HepG2 (cell line): ENCODE results near the gene GPC3. TPM values are rescaled to one million over a fixed set of nuclear protein-coding genes. Genes with fewer than 3 reads are reported as not detected.

Experiments used
- ATAC-seq: fragments of 200-7000 bp; cut with Tn5 transposase; 3 replicates; pipeline ENCODE4 v1.9.1; 2020; ENCODE audit warnings: mild to moderate bottlenecking, moderate library complexity
- BruUV-seq: library from RNA; stranded (reverse); fragments of 400-500 nt; replicated peaks from 2 replicates; lab custom pipeline; 2021; lab: Mats Ljungman, UMichigan
- CTCF ChIA-PET: fragments of 300-600 bp; formaldehyde crosslinking; extraction: SDS; loops from one replicate; lab custom pipeline; 2021; ENCODE audit warnings: low total read pairs, inconsistent platforms, low intra/inter-chr PET ratio; lab: Yijun Ruan, JAX
- POLR2A ChIA-PET: fragments of 350-600 bp; sonication (Branson Sonifier 250); formaldehyde crosslinking; loops from one replicate; lab custom pipeline; 2020; ENCODE audit warnings: antibody characterized with exemption, inconsistent platforms; lab: Yijun Ruan, JAX
- DNase-seq: peaks from one replicate; pipeline ENCODE4 v3.0.0-alpha.2; 2015; ENCODE audit warnings: low spot score
- FAIRE-seq: peaks from 3 replicates; lab custom pipeline; 2011; peaks lifted over from hg19 to GRCh38; lab: Jason Lieb, UNC
- H2AFZ ChIP-seq: one replicate; pipeline ENCODE4 v1.6.1; 2011; ENCODE audit warnings: low read length, inconsistent platforms
- H3K27ac ChIP-seq: fragments of 300-600 bp; 3 replicates; pipeline ENCODE4 v1.8.0; 2011; ENCODE audit warnings: mixed run types, mild to moderate bottlenecking, mixed read lengths, low read length, inconsistent platforms; ENCODE audit not compliant: insufficient read depth; ENCODE audit errors: extremely low read length
- H3K27me3 ChIP-seq, 2 experiments: fragments of 200-600 bp in 1 of 2; 2 replicates in 1 of 2; 3 replicates in 1 of 2; pipeline versions ENCODE4 v1.6.0 to v1.8.0; 2011; ENCODE audit warnings: low read length in 2 of 2, mild to moderate bottlenecking in 2 of 2, moderate library complexity in 2 of 2, inconsistent platforms in 1 of 2; ENCODE audit not compliant: insufficient read depth in 2 of 2, control insufficient read depth in 1 of 2
- H3K36me3 ChIP-seq, 2 experiments: fragments of 200-600 bp in 1 of 2; replicated peaks in 1 of 2; 2 replicates in 1 of 2; 3 replicates in 1 of 2; pipeline versions ENCODE4 v1.5.1 to v1.8.0; 2011; ENCODE audit warnings: low read length in 2 of 2, inconsistent platforms in 1 of 2; ENCODE audit not compliant: insufficient read depth in 2 of 2, control insufficient read depth in 1 of 2
- H3K4me1 ChIP-seq: 2 replicates; pipeline ENCODE4 v1.5.1; 2012; ENCODE audit warnings: low read length, inconsistent platforms; ENCODE audit not compliant: insufficient read depth
- H3K4me2 ChIP-seq: 2 replicates; pipeline ENCODE4 v1.6.0; 2011; ENCODE audit warnings: low read depth, low read length, inconsistent platforms
- H3K4me3 ChIP-seq, 3 experiments: fragments of 200-600 bp in 1 of 3; sonication (generic), shearing (Covaris generic) in 1 of 3; replicated peaks in 1 of 3; 2 replicates each; pipeline ENCODE4 v1.5.1; 2011 to 2016; ENCODE audit warnings: low read length in 3 of 3, inconsistent platforms in 2 of 3, low read depth in 2 of 3, mild to moderate bottlenecking in 2 of 3, control low read depth in 1 of 3, mixed read lengths in 1 of 3; ENCODE audit not compliant: insufficient read depth in 1 of 3
- H3K79me2 ChIP-seq: one replicate; pipeline ENCODE4 v1.6.1; 2011; ENCODE audit warnings: low read length, inconsistent platforms; ENCODE audit not compliant: insufficient read depth
- H3K9ac ChIP-seq: 2 replicates; pipeline ENCODE4 v1.6.0; 2011; ENCODE audit warnings: mild to moderate bottlenecking, low read depth, low read length, inconsistent platforms; ENCODE audit not compliant: insufficient read depth
- H3K9me3 ChIP-seq: 2 replicates; pipeline ENCODE4 v1.5.1; 2012; ENCODE audit warnings: mild to moderate bottlenecking, low read length
- H4K20me1 ChIP-seq: 2 replicates; pipeline ENCODE4 v1.6.0; 2011; ENCODE audit warnings: inconsistent platforms, mild to moderate bottlenecking, low read length, moderate library complexity; ENCODE audit not compliant: insufficient read depth
- ATF2 ChIP-seq: sonication (generic); formaldehyde crosslinking; IDR thresholded peaks from 2 replicates; pipeline ENCODE4 v1.4.0; 2020; ENCODE audit warnings: missing genetic modification reagents
- DMAP1 ChIP-seq: IDR thresholded peaks from 2 replicates; pipeline ENCODE4 v1.6.1; 2016
- DPF2 ChIP-seq: sonication (generic); formaldehyde crosslinking; IDR thresholded peaks from 2 replicates; pipeline ENCODE4 v1.4.0; 2020; ENCODE audit warnings: mild to moderate bottlenecking, low read depth, missing genetic modification reagents, borderline replicate concordance
- IRF2 ChIP-seq: IDR thresholded peaks from 2 replicates; pipeline ENCODE4 v1.6.1; 2018; ENCODE audit warnings: missing genetic modification reagents, missing compliant biosample characterization
- NFIC ChIP-seq: IDR thresholded peaks from 2 replicates; pipeline ENCODE4 v1.6.1; 2012; ENCODE audit warnings: mild to moderate bottlenecking, low read length, inconsistent platforms
- POLR2G ChIP-seq: fragments of 200-400 bp; formaldehyde crosslinking; IDR thresholded peaks from 2 replicates; pipeline ENCODE4 v1.6.1; 2018; ENCODE audit warnings: mild to moderate bottlenecking, low read depth, low read length, moderate library complexity
- PRDM4 ChIP-seq: sonication (generic); formaldehyde crosslinking; IDR thresholded peaks from 2 replicates; pipeline ENCODE4 v1.9.0; 2021; ENCODE audit warnings: missing genetic modification reagents, borderline replicate concordance
- RBFOX2 ChIP-seq: fragments of 200-400 bp; formaldehyde crosslinking; IDR thresholded peaks from 2 replicates; pipeline ENCODE4 v1.6.1; 2017; ENCODE audit warnings: low read depth, mild to moderate bottlenecking, low read length
- REPIN1 ChIP-seq: sonication (generic); formaldehyde crosslinking; IDR thresholded peaks from 2 replicates; pipeline ENCODE4 v1.8.0; 2022; ENCODE audit warnings: missing genetic modification reagents, low read depth, mild to moderate bottlenecking, borderline replicate concordance
- SSRP1 ChIP-seq: IDR thresholded peaks from 2 replicates; pipeline ENCODE4 v1.6.1; 2016; ENCODE audit warnings: control low read depth
- TCF7L2 ChIP-seq: IDR thresholded peaks from 2 replicates; pipeline ENCODE4 v1.6.1; 2011; ENCODE audit warnings: mild to moderate bottlenecking, low read depth, low read length, moderate library complexity
- UBTF ChIP-seq: sonication (generic); formaldehyde crosslinking; IDR thresholded peaks from 2 replicates; pipeline ENCODE4 v1.4.0; 2020; ENCODE audit warnings: mild to moderate bottlenecking, missing genetic modification reagents
- ZBTB39 ChIP-seq: sonication (generic); formaldehyde crosslinking; IDR thresholded peaks from 2 replicates; pipeline ENCODE4 v1.5.0; 2020; ENCODE audit warnings: missing genetic modification reagents
- ZFP36 ChIP-seq: fragments of 150-350 bp; IDR thresholded peaks from 2 replicates; pipeline ENCODE4 v1.6.1; 2018; ENCODE audit warnings: borderline replicate concordance, low read length, low read depth; ENCODE audit not compliant: partially characterized antibody
- ZNF205 ChIP-seq: IDR thresholded peaks from 2 replicates; pipeline ENCODE4 v1.6.1; 2018; ENCODE audit warnings: missing biosample characterization, missing genetic modification reagents
- ZNF292 ChIP-seq: sonication (generic); formaldehyde crosslinking; IDR thresholded peaks from 2 replicates; pipeline ENCODE4 v1.8.1; 2022; ENCODE audit warnings: mild to moderate bottlenecking, low read depth, missing genetic modification reagents, borderline replicate concordance
- ZNF7 ChIP-seq: IDR thresholded peaks from 2 replicates; pipeline ENCODE4 v1.6.1; 2016; ENCODE audit warnings: missing biosample characterization, missing genetic modification reagents
- WGBS: methylation state at CpG from one replicate; pipeline ENCODE4 v1.1.6; 2017; ENCODE audit warnings: low lambda C conversion rate; 5-methylcytosine and 5-hydroxymethylcytosine counted together
- in situ Hi-C: cut with HindIII; loops from 2 replicates; pipeline ENCODE4 v1.10.0; 2017; ENCODE audit warnings: low pct_unique_long_range_greater_than_20kb; ENCODE audit not compliant: extremely low pct_ligation_motif_present
- intact Hi-C: fragments of 100-400 bp; cut with micrococcal nuclease; formaldehyde crosslinking; loops from one replicate; pipeline ENCODE4 v1.10.0; 2022; ENCODE audit not compliant: unreplicated experiment
- polyA plus RNA-seq, 8 experiments: library from polyadenylated mRNA; depleted of rRNA in 3 of 8; stranded (reverse) in 7 of 8; unstranded in 1 of 8; fragments of >200 nt; fragmentation: Illumina TruSeq in 4 of 8; extraction: Trizol in 4 of 8; gene quantifications; 2 replicates each; pipeline versions ENCODE4 v1.2.1 to v1.2.3, GENCODE V29; 2011 to 2016; ENCODE audit warnings: low read depth in 4 of 8, missing spikeins in 1 of 8, mixed read lengths in 1 of 8; ENCODE audit not compliant: insufficient read depth in 1 of 8
- total RNA-seq, 5 experiments: library from RNA; depleted of rRNA; stranded (reverse); fragments of >200 nt; fragmentation: Illumina TruSeq; extraction: Trizol; gene quantifications; 2 replicates each; pipeline ENCODE4 v1.2.3, GENCODE V29; 2016; ENCODE audit warnings: low read depth in 1 of 5

GPC3 gene
- total and polyA plus RNA-seq, 2 of the 13 experiments (the other 11 are each of a cell fraction or from before 2014, with no cell fraction given): 1,799 to 3,263 TPM

GRCh38 chrX:133529578-133529977 is 455.8 kb downstream of the GPC3 start (continued):
- TF ChIP-seq DMAP1: no peak
- TF ChIP-seq PRDM4: no peak
- TF ChIP-seq TCF7L2: no peak
- TF ChIP-seq POLR2G: 0 out of 2 replicates have a peak, but pooled peaks have one; percentile 42
- no peak for TF ChIP-seq SSRP1 (CRISPR knock-in tag)
- no peak for TF ChIP-seq ATF2 (CRISPR knock-in tag)

GRCh38 chrX:133527825-133528224 is 457.6 kb downstream of the GPC3 start:
- no peak overlapping the region for H3K27ac ChIP-seq
- POLR2A ChIA-PET: no interaction called here
- no peak for FAIRE-seq
- TF ChIP-seq ZNF7 (CRISPR knock-in tag): no peak
- no peak for TF ChIP-seq IRF2 (CRISPR knock-in tag)
- no peak for TF ChIP-seq REPIN1
- TF ChIP-seq ZBTB39 (CRISPR knock-in tag): no peak
- TF ChIP-seq ZNF205: no peak
- no peak for TF ChIP-seq RBFOX2
- no peak for TF ChIP-seq ZNF292
- no peak for TF ChIP-seq ZFP36
- TF ChIP-seq NFIC: no peak
- TF ChIP-seq DPF2 (CRISPR knock-in tag): no peak
- TF ChIP-seq UBTF (CRISPR knock-in tag): no peak

More at GRCh38 chrX:133527825-133528224, 457.6 kb downstream of the GPC3 start:
- 24% methylated on average over 4 of the region's 4 CpGs for WGBS
- Histone ChIP-seq H3K36me3 (0 out of 5 replicates have a peak, but pooled peaks cover 0 to under 1% of the 10 kb centered on the region in 2 experiments), H4K20me1 (no peaks in the 10 kb centered on the region), H3K27me3 (no peaks in the 10 kb centered on the region), H3K4me2 (no peak overlapping the region), H2AFZ (no peak overlapping the region), H3K4me1 (no peaks in the 10 kb centered on the region), H3K4me3 (no peak overlapping the region), H3K9ac (no peak overlapping the region), H3K9me3 (no peaks in the 10 kb centered on the region), H3K79me2 (no peaks in the 10 kb centered on the region)
- DNase-seq: no peak
- in situ Hi-C loops: no loop called here
- CTCF ChIA-PET: no interaction called here
- TSS peak; percentile 25 for BruUV-seq
- intact Hi-C loops: no loop called here
- no peak for ATAC-seq
